GM21717 (cell line): ENCODE data around the gene TCEAL8.
"Not testable (repeated sequence)": the region's sequence is repeated elsewhere in the genome, so short reads cannot be mapped to it uniquely, and the experiment has no call there.

Source experiments
- ATAC-seq: cut with Tn5 transposase; IDR thresholded peaks from one replicate; pipeline ENCODE4 v1.9.1; 2021; ENCODE audit warnings: mild to moderate bottlenecking, moderate library complexity; ENCODE audit not compliant: unreplicated experiment

Gene TCEAL8, protein sequence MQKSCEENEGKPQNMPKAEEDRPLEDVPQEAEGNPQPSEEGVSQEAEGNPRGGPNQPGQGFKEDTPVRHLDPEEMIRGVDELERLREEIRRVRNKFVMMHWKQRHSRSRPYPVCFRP

DNA sequence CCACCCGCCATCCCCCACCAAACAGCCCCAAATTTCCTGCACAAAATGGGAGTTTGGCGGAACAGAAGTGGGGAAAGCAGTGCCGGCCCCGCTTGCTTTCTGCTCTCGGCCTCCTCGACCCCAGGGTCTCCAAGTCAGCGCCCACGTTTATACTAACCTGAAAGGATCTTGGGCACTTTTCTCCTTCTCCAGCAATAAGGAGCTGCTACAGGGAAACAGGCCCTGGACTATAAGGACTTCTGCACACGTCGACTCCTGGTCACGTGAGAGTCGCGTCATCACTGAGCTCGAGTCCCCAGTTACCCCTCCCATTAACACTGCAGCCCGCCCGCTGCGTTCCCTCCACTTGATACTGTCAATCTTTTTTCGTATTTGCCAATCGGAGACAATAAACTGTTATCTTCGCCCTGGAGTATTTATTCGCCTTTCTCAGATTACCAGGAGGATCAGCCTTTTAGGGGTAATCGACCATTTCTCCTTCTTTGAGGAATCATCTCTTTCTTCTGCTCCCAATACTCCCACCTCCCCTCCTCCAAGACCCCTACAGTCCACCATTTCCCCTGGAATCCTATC is at the start of gene TCEAL8:
Gene TCEAL8, minus strand, starts transcription at position 235 of the 573 bp plus-strand sequence. CDS start 1,176 bp downstream, outside the sequence.
- peak; percentile 93 for ATAC-seq

DNA sequence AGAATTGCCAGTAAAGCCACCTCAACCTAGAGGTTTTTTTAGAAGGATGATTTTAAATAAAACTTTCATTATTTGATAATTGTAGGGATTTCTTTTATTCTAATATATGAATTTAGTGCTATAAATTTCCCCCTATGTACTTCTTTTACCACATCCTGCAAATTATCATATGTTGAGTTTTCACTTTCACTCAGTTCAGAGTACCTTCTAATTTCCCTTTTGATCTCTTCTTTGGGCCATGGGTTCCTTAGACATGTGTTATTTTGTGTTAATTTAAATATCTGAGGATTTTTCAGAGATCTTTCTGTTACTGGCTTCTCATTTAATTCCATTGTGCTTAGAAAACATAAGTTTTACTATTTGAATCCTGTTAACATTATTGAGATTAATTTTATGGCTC is 49.8 kb upstream of the TCEAL8 start:
- no peak for ATAC-seq

DNA sequence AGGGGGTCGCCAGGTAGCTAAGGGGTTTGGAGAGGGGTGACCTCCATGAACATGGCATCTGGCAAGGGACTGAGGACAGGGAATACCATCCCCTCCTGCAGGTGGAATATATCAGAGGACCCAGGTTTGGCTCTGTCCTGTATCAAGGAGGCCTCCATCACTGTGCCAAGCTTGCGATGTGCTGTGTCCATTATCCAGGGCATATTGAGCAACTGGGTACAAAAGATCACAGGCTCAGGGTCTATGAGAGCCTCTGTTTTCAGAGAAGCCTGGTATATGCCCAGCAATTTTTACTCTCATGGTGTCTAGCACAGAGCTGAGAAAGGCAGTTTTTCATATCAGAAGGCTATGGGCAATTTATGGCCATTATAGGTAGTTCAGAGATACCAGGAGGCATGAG is 38.2 kb upstream of the TCEAL8 start:
- ATAC-seq = no peak

DNA sequence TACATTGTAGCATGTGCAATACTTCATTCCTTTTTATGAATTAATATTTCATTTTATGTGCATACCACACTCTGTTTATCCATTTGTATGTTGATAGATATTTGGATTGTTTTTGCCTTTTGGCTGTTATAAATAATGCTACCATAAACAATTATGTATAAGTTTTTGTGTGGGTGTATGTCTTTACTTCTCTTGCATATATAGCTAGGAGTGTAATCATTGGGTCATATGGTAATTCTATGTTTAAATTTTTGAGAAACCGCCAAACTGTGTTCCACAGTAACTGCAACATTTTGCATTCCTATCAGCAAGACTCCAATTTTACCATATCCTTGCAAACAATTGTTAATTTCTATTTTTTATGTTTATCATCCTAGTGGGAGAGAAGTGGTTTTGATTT is 24.7 kb upstream of the TCEAL8 start:
- no peak for ATAC-seq

DNA sequence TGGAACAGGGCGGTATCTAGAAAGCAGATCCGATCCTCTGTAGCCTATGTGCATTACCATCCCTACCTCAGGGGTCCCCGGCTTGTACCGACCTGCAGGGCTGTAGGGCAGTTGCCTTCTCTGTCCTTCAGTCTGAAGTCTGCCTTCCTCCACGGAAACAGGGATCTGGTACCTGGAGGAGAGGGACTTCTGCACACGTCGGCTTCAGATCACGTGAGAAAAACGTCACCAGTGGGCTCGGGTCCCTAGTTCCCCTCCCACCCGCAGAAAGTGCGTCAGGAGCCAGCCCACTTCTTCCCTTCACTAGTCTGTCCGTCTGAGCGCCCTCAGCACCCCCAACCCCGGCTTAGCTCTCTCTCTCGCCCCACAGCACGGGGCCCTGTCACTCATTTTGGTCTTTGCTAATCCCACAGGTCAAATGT is 21.6 kb upstream of the TCEAL8 start, which contains the start of gene TCEAL5:
Gene TCEAL5, minus strand, starts transcription at position 170 of the 422 bp plus-strand sequence. CDS start 2,187 bp downstream, outside the sequence.
- no peak for ATAC-seq

DNA sequence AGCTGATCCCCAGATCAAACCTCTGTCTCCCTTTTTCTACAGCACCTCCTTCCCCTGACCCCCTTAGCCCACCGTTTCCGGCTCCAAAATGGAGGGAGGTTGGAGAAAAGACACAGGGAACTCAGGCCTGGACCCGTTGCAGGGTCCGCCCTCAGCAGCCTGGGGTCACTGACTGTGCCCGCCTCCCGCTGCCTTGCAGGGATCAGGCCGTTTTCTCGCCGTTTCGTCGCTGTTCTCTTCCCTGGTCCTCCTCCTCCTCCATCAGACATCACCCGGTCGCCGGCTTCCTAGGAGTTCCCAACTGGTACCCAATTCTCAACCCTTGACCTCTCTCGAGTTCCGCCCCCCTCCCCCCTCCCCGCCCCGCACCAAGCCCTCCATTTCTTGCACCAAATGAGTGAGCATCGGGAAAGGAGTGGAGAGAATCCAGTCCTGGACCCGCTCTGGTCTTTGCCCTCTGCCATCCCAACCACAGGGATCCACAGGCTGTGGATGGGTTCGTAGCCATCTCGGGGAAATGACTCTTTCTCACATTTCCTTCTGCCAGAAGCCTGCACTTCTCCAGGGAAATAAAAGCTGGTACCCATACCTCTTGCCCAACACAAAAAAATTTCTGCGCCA is 21.1 kb upstream of the TCEAL8 start:
- no peak for ATAC-seq

DNA sequence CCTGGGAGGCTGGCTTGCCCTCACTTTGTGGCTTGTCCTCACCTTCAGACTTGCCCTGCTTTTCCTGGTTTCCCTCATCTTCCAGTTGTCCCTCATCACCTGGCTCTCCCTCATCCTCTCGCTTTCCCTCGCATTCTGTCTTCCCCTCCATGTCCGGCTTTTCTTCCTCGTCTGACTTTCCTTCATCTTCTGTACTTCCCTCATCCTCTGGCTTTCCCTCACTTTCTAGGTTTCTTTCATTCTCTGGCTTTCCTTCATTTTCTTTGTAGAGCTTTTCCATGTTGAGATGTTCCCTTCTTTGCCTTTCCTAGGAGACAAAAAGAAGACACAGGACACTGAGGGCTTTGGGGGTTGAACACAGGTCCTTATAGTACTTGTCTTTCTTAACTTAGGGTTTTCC is 19.3 kb upstream of the TCEAL8 start:
- no peak for ATAC-seq

DNA sequence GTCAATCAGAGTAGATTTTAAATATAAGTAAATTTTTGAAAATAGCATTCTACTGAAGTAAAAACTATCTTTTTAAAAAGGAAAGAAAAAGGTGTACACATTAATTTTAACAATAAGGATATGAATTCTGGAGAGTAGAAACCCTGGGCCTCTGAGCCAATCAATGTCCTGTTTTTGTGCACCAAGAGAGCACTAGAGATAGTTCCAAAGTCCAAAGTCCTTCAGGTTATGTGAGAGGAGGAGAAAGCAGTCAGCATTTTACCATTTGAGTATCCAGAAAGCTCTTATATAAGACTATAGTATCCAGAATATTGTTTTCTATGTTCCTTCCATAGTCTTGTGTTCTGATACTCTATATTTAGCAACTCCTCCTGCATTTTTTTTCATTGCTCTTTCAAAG is 3.3 kb upstream of the TCEAL8 start:
- no peak for ATAC-seq

DNA sequence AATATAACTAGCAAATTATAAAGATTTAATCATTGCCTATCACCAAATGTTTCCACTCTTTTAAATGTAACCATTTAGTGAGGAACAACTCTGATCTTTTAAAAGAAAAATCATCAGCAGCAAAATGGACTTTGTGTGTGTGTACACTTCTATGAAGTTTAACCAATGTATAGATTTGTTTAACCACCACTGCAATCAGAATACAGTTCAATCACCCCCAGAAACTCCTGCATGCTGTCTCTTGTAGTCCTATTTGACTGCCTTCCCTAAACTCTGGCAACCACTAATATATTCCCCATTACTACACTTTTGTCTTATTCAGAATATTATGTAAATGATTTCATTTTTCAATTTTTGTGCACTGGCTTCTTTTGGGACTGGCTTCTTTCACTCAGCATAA is 1.7 kb upstream of the TCEAL8 start:
- ATAC-seq = no peak

DNA sequence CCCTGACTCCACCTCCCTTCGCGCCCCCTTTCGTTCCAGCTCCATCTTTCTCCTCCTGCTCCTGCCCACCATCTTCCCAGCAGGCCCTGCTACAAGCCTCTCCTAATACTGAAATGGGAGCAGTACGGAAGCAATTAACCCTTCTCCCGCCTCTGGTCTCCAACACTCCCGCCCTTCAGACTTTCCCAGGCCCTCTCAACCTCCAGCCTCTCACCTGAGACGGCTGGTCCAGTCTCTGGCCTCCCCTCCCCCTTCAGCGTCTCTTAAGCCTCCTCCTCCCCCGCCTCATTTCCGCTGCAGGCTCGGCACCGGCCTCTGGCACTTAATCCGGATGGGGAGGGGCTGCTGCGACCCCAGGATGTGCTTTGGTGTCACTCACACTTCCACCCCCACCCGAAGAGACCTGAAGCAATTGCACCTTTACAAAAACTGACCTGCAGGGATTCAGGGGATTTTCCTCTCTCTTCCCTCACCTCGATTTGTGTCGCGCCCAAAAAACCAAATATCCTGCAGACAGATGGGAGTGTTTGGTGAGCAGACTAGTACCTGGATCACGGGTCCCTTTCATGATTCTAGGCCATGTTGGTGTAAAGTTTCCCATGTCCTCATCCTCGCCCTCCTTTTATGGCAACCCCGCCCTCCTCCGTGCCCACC is 657 bp downstream of the TCEAL8 start:
- ATAC-seq = peak; percentile 66

DNA sequence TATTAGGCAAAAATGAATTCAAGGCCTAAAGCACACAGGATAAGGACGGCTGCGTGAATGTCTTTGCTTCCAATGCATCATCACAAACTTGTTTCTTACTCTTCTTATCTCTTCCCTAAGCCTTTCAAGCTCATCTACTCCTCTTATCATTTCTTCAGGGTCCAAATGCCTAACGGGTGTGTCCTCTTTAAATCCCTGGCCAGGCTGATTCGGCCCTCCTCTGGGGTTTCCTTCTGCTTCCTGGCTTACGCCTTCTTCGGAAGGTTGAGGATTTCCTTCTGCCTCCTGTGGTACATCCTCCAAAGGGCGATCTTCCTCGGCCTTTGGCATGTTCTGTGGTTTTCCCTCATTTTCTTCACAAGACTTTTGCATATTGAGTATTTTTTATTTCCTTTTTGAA is 1.3 kb downstream of the TCEAL8 start:
- ATAC-seq = no peak

DNA sequence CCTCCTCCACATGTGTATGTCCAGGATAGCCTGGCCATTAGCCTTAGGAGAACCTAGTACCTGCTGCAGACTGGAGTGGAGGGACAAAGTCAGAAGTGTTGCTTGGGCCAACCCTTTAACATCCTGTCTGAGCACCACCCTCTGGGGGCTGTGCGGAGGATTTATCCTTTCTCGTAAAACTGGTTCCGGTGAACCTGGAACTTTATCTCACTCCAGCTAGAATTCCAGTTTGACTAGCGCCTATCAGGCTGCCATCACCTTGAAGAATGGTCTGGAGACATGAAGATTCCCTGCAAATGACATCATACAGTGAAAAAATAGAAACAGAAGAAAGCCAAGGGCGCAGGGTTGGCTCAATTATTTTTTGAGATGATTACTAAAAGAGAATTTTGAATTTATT is 4.0 kb downstream of the TCEAL8 start:
- no peak for ATAC-seq

DNA sequence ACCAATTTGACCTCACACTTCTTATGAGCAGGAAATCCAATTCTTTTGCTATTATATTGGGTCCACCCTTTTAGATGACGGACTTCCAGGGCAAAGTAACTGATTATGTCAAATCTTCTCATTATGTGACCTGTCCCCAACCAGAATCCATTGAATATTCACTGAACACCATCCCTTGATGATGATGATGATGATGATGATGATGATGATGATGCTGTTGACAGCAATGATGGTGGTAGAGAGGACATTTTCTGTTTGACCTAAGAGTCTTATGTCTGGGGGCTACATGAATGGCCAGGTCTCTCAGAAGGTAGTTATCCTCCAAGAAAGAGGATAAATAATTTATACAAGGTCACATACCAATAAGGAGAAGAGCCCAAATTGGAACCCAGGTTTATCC is 5.2 kb downstream of the TCEAL8 start:
- ATAC-seq = no peak

DNA sequence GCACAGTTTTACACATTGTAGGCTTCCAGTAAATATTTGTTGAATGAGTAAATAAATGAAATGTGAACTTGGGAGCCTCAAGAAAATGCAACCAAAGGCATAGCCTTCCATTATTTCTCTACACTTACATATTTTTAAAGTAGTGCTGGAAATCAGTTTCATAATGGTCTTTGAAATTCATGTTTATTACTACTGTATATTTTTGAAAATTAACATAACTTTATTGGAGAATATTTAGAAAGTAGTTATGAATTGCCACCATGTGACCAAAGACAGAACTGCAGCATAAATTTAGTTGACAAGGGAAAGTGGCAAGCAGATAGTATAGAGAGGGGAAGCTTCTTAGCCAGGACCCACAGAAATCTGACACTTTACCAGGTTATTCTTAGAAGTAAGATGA is 6.4 kb downstream of the TCEAL8 start:
- ATAC-seq = no peak

DNA sequence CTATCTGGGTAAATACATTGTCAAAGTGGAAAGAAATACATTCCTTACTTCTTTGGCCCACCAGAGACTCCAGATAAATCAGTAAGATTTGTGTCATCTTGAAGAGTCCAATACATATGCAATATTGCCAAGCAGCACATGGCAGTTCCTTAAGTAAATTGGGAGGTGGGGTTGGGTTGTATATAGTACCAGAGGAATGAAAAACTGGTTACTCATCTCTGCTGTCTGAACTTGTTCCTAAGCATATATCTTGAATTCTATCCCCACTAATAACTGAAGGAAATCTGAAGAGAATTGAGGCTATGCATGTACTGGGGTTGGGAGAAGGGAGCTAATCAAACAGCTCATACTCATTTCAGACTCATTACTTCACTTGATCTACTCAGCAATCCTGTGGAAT is 14.8 kb downstream of the TCEAL8 start:
- no peak for ATAC-seq

DNA sequence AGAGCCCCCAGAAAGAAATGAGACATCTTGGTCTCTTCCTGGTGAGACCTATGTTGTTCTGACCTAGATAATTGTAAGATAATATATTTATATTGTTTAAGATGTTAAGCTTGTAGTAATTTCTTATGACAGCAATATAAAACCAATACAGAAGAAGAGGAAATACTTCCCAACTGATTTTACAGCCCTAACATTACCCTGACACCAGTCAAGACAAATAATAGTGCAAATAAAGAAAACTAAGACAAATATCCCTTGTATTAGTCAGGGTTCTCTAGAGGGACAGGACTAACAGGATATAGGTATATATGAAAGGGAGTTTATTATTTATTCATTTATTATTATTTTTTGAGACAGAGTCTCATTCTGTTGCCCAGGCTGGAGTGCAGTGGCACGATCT is 18.7 kb downstream of the TCEAL8 start:
- no peak for ATAC-seq

DNA sequence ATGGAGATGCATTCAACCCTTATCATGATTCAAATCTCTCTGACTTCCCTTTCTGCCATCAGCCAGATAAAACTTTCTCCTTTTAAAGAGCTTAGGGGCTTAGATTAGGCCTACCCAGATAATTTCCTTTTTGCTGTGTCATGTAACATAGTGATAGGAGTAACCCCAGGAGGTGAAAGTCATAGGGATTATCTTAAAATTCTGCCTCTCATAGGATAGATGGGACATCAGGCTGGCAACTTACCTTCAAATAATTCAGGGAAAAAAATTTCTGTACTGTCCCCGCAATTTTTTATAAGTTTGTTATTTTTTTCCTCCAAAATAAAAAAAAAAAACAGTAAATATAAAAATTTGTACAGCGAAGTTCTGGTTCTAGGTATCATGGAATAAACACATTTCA is 19.3 kb downstream of the TCEAL8 start:
- not testable (repeated sequence) for ATAC-seq

DNA sequence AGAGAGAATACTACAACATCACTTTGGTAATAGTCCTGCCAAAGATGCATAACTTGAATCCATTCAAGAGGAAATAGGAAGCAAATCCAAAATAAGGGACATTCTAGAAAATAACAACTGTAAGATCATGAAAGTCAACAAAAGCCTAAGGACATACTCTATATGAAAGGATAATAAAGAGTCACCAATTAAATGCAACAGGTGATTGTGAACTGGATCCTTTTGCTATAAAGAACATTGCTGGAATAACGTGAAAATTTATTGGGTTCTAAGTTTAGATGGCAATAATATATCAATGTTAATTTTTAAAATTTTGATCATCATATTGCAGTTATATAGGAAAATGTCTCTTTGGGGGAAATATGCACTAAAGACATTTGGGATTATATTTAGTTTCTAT is 20.1 kb downstream of the TCEAL8 start:
- ATAC-seq = no peak

DNA sequence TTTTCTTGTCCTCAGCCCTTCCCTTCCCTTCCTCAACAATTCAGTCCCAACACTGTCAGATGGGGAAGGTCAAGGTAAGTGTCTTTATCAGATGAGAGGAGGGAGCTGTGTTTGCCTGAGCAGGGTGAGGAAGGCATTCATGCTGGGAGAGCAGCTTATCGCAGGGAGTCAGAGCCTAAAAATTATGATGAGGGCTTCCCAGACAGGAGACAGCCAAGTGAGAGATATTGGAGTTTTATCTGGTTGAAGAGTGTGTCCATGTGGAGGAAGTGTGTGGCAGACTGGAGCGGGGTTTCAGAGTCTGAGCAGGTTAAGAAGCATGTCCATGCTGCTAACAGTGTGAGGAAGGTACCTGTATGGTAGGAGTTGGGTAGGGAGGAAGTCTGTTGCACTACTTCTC is 21.7 kb downstream of the TCEAL8 start:
- ATAC-seq = no peak

DNA sequence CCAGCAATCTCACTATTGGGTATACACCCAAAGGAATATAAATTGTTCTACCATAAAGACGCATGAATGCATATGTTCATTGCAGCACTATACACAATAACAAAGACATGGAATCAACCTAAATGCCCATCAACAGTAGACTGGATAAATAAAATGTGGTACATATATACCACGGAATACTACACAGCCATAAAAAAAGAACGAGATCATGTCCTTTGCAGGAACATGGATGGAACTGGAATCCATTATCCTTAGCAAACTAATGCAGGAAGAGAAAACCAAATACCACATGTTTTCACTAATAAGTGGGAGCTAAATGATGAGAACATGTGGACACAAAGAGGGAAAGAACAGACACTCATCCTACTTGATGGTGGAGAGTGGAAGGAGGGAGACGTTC is 29.0 kb downstream of the TCEAL8 start:
- not testable (repeated sequence) for ATAC-seq

DNA sequence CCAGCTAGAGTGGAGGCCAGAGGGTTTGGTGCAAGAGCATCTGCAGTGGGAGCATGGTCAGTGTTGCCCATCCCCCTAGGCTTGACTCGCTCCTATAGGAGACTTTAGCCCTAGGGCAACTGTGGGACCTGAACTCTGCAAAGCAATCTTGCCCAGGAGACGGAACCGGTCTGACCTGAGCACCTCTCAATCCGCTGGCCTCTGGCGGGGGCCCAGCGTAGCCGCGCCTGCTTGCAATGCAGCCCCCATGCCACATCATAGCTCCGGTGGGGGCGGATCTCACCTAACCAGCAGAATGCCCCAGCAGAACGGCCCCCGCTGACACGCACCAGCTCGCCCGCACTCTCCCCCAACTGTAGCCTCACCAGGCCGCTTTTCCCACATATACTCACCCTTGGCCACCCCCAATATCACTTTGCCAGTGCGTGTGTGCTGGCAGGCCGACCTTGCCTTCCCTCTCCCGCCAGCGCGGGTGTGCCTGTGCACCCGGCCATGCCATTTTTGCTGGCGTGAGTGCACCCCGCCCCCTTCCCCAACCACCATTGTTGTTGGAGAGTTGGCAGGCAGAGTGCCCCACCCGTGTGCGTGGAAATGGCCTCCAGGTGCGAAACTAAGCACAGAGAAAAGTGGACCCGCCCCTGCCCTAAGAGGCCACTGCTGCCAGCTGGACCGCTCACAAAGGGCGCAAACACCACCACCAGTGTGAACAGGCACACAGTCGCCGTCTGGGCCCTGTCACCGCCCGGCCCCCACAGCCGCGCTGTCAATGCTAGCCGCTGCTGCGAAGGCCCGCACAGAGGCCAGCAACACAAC is 34.2 kb downstream of the TCEAL8 start:
- ATAC-seq = no peak
